Liver (tissue), 3 donors: ENCODE measurements around the gene PPARA.

Experiments
- FOXA2 ChIP-seq: IDR thresholded peaks from 2 replicates; pipeline ENCODE4 v1.6.1; 2016; ENCODE audit warnings: antibody characterized with exemption
- JUND ChIP-seq, 2 donors: IDR thresholded peaks; 2 replicates each; pipeline ENCODE4 v1.6.1; 2016; ENCODE audit warnings: antibody characterized with exemption in 2 of 2
- NR2F2 ChIP-seq: IDR thresholded peaks from 2 replicates; pipeline ENCODE4 v1.6.1; 2016; ENCODE audit warnings: antibody characterized with exemption
- RAD21 ChIP-seq, 2 donors: IDR thresholded peaks; 2 replicates each; pipeline ENCODE4 v1.6.1; 2016; ENCODE audit warnings: antibody characterized with exemption in 2 of 2, mild to moderate bottlenecking in 2 of 2
- RXRA ChIP-seq, 2 donors: IDR thresholded peaks; 2 replicates each; pipeline ENCODE4 v1.6.1; 2017 to 2018; ENCODE audit warnings: antibody characterized with exemption in 2 of 2, mild to moderate bottlenecking in 1 of 2
- SP1 ChIP-seq: IDR thresholded peaks from 2 replicates; pipeline ENCODE4 v1.6.1; 2018; ENCODE audit warnings: antibody characterized with exemption, mild to moderate bottlenecking
- TAF1 ChIP-seq: conservative IDR thresholded peaks from 2 replicates; pipeline ENCODE4 v1.6.1; 2016; ENCODE audit warnings: antibody characterized with exemption, mild to moderate bottlenecking
- YY1 ChIP-seq: IDR thresholded peaks from 2 replicates; pipeline ENCODE4 v1.6.1; 2016; ENCODE audit warnings: antibody characterized with exemption, mild to moderate bottlenecking
- TF ChIP-seq, protein P1 (sequence below): fragments of 150-350 bp; IDR thresholded peaks from 2 replicates; pipeline ENCODE4 v1.5.1; 2017; ENCODE audit warnings: improper control_type of control experiment, low read depth, low read length; ENCODE audit not compliant: missing input control
- TF ChIP-seq, protein P2 (sequence below): IDR thresholded peaks from 2 replicates; pipeline ENCODE4 v1.6.1; 2016; ENCODE audit warnings: antibody characterized with exemption
- donor health status: healthy.
- donor health status: healthy.

DNA sequence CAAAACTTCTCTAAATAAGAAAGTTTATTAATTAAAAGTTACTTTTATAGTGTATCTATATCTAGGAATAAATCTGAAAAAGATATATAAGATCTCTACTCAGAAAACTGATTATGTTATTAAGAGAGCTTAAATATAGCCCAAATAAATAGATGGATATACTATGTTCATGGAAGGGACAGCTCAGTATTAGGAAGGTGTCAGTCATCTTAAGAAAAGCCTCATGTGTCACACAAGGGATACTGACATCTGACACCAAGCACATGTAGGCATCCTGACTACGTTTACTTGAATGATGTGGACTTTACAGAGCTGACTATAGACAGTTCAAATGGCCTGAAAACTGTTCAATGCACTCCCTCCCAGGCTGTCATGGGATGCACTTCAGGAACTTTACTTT lies 19.3 kb downstream of the PPARA start:
- TF ChIP-seq YY1 (no peak), SP1 (no peak), JUND (IDR thresholded peaks at IDR 0.05) (no peak), FOXA2 (no peak), RXRA (IDR thresholded peaks at IDR 0.05) (no peak), RAD21 (IDR thresholded peaks at IDR 0.05) (no peak), TAF1 (no peak), NR2F2 (no peak)
- TF ChIP-seq, protein P1, sequence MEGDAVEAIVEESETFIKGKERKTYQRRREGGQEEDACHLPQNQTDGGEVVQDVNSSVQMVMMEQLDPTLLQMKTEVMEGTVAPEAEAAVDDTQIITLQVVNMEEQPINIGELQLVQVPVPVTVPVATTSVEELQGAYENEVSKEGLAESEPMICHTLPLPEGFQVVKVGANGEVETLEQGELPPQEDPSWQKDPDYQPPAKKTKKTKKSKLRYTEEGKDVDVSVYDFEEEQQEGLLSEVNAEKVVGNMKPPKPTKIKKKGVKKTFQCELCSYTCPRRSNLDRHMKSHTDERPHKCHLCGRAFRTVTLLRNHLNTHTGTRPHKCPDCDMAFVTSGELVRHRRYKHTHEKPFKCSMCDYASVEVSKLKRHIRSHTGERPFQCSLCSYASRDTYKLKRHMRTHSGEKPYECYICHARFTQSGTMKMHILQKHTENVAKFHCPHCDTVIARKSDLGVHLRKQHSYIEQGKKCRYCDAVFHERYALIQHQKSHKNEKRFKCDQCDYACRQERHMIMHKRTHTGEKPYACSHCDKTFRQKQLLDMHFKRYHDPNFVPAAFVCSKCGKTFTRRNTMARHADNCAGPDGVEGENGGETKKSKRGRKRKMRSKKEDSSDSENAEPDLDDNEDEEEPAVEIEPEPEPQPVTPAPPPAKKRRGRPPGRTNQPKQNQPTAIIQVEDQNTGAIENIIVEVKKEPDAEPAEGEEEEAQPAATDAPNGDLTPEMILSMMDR, result no peak
- TF ChIP-seq, protein P2, sequence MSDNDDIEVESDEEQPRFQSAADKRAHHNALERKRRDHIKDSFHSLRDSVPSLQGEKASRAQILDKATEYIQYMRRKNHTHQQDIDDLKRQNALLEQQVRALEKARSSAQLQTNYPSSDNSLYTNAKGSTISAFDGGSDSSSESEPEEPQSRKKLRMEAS, result no peak
